HG03196 (cell line): ENCODE results near the gene AEBP1.

Experiments used
- ATAC-seq: cut with Tn5 transposase; IDR thresholded peaks from one replicate; pipeline ENCODE4 v1.9.1; 2021; ENCODE audit not compliant: unreplicated experiment

The AEBP1 gene

GRCh38 chr7:44103923-44104859 is at the start of gene AEBP1:
Gene AEBP1, plus strand, starts transcription at chr7:44104345. Its CDS starts 321 bp downstream, at chr7:44104666.
- no peak for ATAC-seq

- ATAC-seq = no peak
These were observed 47.5 kb upstream of the AEBP1 start for GRCh38 chr7:44056681-44057080.

- no peak for ATAC-seq
These were observed 46.8 kb upstream of the AEBP1 start for GRCh38 chr7:44057181-44057848.

GRCh38 chr7:44057849-44058758 is 46.0 kb upstream of the AEBP1 start:
- ATAC-seq = no peak

DNA sequence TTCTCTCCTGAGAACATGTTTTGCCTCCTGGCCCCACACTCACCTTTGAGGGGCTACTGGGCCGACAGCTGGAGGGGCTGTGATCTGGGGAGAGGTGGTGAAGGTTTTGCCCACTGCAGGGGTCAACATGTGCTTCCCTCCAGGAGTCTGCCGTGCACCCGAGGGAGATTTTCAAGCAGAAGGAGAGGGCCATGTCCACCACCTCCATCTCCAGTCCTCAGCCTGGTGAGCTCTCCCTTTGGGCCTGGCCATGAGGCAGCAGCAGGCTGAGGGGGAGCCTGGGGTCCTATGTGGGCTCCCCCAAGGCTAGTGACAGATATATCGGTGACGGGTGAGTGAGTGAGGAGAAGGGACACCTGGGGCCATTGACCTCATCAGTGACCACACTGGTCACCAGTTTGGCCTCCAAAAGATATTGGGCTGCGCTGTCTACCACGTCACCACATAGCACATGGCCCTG is 45.4 kb upstream of the AEBP1 start:
- no peak for ATAC-seq

DNA sequence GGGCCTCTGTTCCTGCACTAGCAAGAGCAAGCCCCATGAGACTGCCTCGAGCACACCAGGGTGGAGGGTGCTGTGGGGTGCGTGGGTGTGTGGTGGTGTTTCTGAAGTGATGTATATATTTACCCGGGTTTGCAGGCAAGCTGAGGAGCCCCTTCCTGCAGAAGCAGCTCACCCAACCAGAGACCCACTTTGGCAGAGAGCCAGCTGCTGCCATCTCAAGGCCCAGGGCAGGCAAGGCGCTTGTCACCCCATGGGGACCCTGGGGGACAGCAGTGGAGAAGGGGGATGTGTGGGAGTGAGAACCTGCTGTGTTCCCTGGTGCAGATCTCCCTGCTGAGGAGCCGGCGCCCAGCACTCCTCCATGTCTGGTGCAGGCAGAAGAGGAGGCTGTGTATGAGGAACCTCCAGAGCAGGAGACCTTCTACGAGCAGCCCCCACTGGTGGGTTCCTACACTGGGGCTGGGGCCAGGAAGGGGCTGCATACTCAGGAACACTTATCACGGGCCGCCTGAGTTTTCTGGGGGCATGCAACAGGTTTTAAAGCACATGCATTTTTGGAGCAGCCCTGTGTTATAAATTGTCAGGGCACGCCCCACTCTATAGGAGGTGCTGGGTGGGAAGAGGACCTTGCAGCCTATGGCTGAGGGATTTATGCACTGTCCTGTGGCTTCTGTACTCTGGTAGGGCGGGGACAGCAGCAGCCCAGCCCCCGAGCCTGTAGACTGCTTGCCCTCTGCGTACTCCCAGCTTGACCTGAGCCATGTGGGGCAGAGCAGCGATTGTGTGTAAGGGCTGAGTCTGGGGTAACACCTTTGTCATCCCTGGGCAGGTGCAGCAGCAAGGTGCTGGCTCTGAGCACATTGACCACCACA is 44.7 kb upstream of the AEBP1 start:
- ATAC-seq = no peak

GRCh38 chr7:44060091-44060947 is 43.8 kb upstream of the AEBP1 start:
- no peak for ATAC-seq

- ATAC-seq = no peak
These were observed 43.0 kb upstream of the AEBP1 start for GRCh38 chr7:44060948-44061644.

GRCh38 chr7:44061645-44062179 is 42.4 kb upstream of the AEBP1 start:
- no peak for ATAC-seq

- no peak for ATAC-seq
These were observed 41.8 kb upstream of the AEBP1 start for GRCh38 chr7:44062180-44062902.

GRCh38 chr7:44062903-44063295 is 41.2 kb upstream of the AEBP1 start:
- no peak for ATAC-seq

- no peak for ATAC-seq
These were observed 40.6 kb upstream of the AEBP1 start for GRCh38 chr7:44063547-44063893.

GRCh38 chr7:44063894-44064651 is 40.1 kb upstream of the AEBP1 start:
- ATAC-seq = no peak

GRCh38 chr7:44064791-44065430 is 39.2 kb upstream of the AEBP1 start:
- ATAC-seq = no peak

GRCh38 chr7:44065431-44066110 is 38.6 kb upstream of the AEBP1 start, which contains the start of gene PGAM2:
Gene PGAM2, minus strand, starts transcription at chr7:44065567. Its CDS starts 38 bp downstream, at chr7:44065529.
- no peak for ATAC-seq

DNA sequence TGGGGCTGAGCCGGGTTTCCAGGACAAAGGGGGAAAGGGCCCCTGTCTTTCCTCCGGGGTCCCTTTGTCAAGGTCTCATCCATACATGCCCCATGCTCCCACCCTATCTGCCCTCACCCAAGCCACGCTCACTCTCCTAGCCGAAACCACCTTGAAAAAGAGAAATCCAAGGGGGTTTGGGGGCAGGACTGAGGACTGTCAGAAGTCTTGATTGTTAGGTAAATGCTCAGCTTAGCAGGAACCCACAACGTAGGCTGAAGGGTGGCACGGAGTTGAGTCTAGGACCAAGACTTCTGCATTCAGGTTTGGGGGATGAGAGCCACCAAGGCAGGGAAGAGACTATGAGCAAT is 38.1 kb upstream of the AEBP1 start:
- ATAC-seq = no peak
